Right ventricle myocardium inferior (tissue), 1 donor: ENCODE data around the gene ZIC1. TPM values are rescaled to one million over a fixed set of nuclear protein-coding genes. Genes with fewer than 3 reads are reported as not detected.

ENCODE experiments used
- ATAC-seq: fragments of 200-7000 bp; cut with Tn5 transposase; one replicate; pipeline ENCODE4 v1.9.1; 2020; ENCODE audit warnings: mild to moderate bottlenecking, moderate library complexity
- DNase-seq: peaks from one replicate; pipeline ENCODE4 v3.0.0; 2021; ENCODE audit errors: missing footprints
- intact Hi-C: fragments of 100-400 bp; cut with DNase I; formaldehyde crosslinking; loops from one replicate; pipeline ENCODE4 v1.11.0; 2022
- total RNA-seq: library from RNA; stranded (reverse); fragmentation: NEBNext Ultra II Directional; extraction: Animal tissue kit (Norgen Biotek cat#: 25700); gene quantifications from one replicate; pipeline ENCODE4 v1.2.1, GENCODE V29; 2021
- donor health status: DM: no; HTN: yes; CAD: no; lungs with severe emphysema.

The ZIC1 gene
- total RNA-seq, 1 donor from 2014 or later, result not detected

- intact Hi-C loops, result no loop called here
- no peak for ATAC-seq
- DNase-seq, result no peak
These were observed 3.7 kb upstream of the ZIC1 start for GRCh38 chr3:147405231-147406027.

GRCh38 chr3:147406028-147406931 lies 2.9 kb upstream of the ZIC1 start, which contains the start of gene ZIC4:
ZIC4 (minus strand) TSS chr3:147406543; CDS start chr3:147402797, 3,746 bp downstream.
- no peak for DNase-seq
- intact Hi-C loops, result no loop called here
- no peak for ATAC-seq

- no peak for ATAC-seq
- DNase-seq, result no peak
- intact Hi-C loops, result no loop called here
These were observed 2.1 kb upstream of the ZIC1 start for GRCh38 chr3:147407114-147407497.

GRCh38 chr3:147407498-147408187 lies 1.5 kb upstream of the ZIC1 start:
- DNase-seq (no peak), ATAC-seq (no peak)
- intact Hi-C loops, result no loop called here

GRCh38 chr3:147408188-147409100 lies 721 bp upstream of the ZIC1 start:
- DNase-seq (no peak), ATAC-seq (no peak)
- intact Hi-C loops, result no loop called here

- intact Hi-C loops, result no loop called here
- ATAC-seq, result no peak
- DNase-seq, result no peak
These were observed 956 bp downstream of the ZIC1 start for GRCh38 chr3:147410116-147410525.

GRCh38 chr3:147410526-147411237 lies 1.5 kb downstream of the ZIC1 start:
- intact Hi-C loops, result no loop called here
- DNase-seq (no peak), ATAC-seq (peak; percentile 26)

- no peak for ATAC-seq
- DNase-seq, result no peak
- intact Hi-C loops, result no loop called here
These were observed 2.2 kb downstream of the ZIC1 start for GRCh38 chr3:147411238-147411814.

- DNase-seq, result no peak
- no peak for ATAC-seq
- intact Hi-C loops, result no loop called here
These were observed 2.7 kb downstream of the ZIC1 start for GRCh38 chr3:147411815-147412241.

GRCh38 chr3:147412261-147412916 lies 3.2 kb downstream of the ZIC1 start:
- intact Hi-C loops, result no loop called here
- ATAC-seq, result no peak
- no peak for DNase-seq

- ATAC-seq, result no peak
- intact Hi-C loops, result no loop called here
- DNase-seq, result no peak
These were observed 3.9 kb downstream of the ZIC1 start for GRCh38 chr3:147412917-147413685.

- DNase-seq (no peak), ATAC-seq (no peak)
- intact Hi-C loops, result no loop called here
These were observed 4.7 kb downstream of the ZIC1 start for GRCh38 chr3:147413686-147414389.

GRCh38 chr3:147414390-147415138 lies 5.4 kb downstream of the ZIC1 start:
- DNase-seq (no peak), ATAC-seq (no peak)
- intact Hi-C loops, result no loop called here

GRCh38 chr3:147415286-147415685 lies 6.1 kb downstream of the ZIC1 start:
- no peak for DNase-seq
- no peak for ATAC-seq
- intact Hi-C loops, result no loop called here

GRCh38 chr3:147415874-147416273 lies 6.7 kb downstream of the ZIC1 start:
- ATAC-seq (no peak), DNase-seq (no peak)
- intact Hi-C loops, result no loop called here
